IMR-90 (cell line): ENCODE data around the gene GALC. TPM values are rescaled to one million over a fixed set of nuclear protein-coding genes. Genes with fewer than 3 reads are reported as not detected.

Experiments used
- ATAC-seq: fragments of 200-7000 bp; cut with Tn5 transposase; 2 replicates; pipeline ENCODE4 v1.9.1; 2020; ENCODE audit warnings: low read depth, mild to moderate bottlenecking, moderate library complexity
- BruUV-seq: library from RNA; stranded (reverse); fragments of 400-500 nt; replicated peaks from 2 replicates; lab custom pipeline; 2021; lab: Mats Ljungman, UMichigan
- CTCF ChIA-PET: fragments of 300-600 bp; formaldehyde crosslinking; extraction: SDS; loops from one replicate; lab custom pipeline; 2021; ENCODE audit warnings: antibody characterized with exemption; lab: Yijun Ruan, JAX
- POLR2A ChIA-PET: fragments of 300-600 bp; sonication (Branson Sonifier 250); formaldehyde crosslinking; loops from one replicate; lab custom pipeline; 2022; ENCODE audit warnings: antibody characterized with exemption; ENCODE audit not compliant: unreplicated experiment; lab: Charles Lee
- DNase-seq: peaks from one replicate; pipeline ENCODE4 v3.0.0; 2013
- H2AFZ ChIP-seq: replicated peaks from 2 replicates; pipeline ENCODE3; 2013; ENCODE audit warnings: low read length, mild to moderate bottlenecking; ENCODE audit not compliant: poor library complexity
- H2AK5ac ChIP-seq: 2 replicates; pipeline ENCODE4 v1.6.1; 2013; ENCODE audit warnings: low read depth, low read length, inconsistent platforms
- H2AK9ac ChIP-seq: replicated peaks from 2 replicates; pipeline ENCODE3; 2013; ENCODE audit warnings: mild to moderate bottlenecking, low read depth, low read length, moderate library complexity; ENCODE audit not compliant: poor library complexity
- H2BK120ac ChIP-seq: 2 replicates; pipeline ENCODE4 v1.6.1; 2013; ENCODE audit warnings: low read depth, low read length, inconsistent platforms
- H2BK15ac ChIP-seq: 3 replicates; pipeline ENCODE4 v1.6.1; 2013; ENCODE audit warnings: low read depth, low read length, inconsistent platforms
- H2BK20ac ChIP-seq: 2 replicates; pipeline ENCODE4 v1.6.1; 2013; ENCODE audit warnings: low read depth, mild to moderate bottlenecking, inconsistent platforms, low read length, moderate library complexity
- H2BK5ac ChIP-seq: 2 replicates; pipeline ENCODE4 v1.6.1; 2013; ENCODE audit warnings: mild to moderate bottlenecking, low read depth, low read length, inconsistent platforms; ENCODE audit not compliant: poor library complexity, severe bottlenecking
- H3K14ac ChIP-seq: replicated peaks from 2 replicates; pipeline ENCODE4 v1.6.1; 2013; ENCODE audit warnings: low read depth, low read length, inconsistent platforms
- H3K18ac ChIP-seq: 2 replicates; pipeline ENCODE4 v1.6.1; 2013; ENCODE audit warnings: low read depth, low read length, control low read depth
- H3K23ac ChIP-seq: 2 replicates; pipeline ENCODE4 v1.6.1; 2013; ENCODE audit warnings: low read depth, low read length, inconsistent platforms
- H3K27ac ChIP-seq: 2 replicates; pipeline ENCODE4 v1.5.1; 2013; ENCODE audit warnings: mild to moderate bottlenecking, control low read depth, low read length; ENCODE audit not compliant: insufficient read depth
- H3K27me3 ChIP-seq: 2 replicates; pipeline ENCODE4 v1.6.1; 2013; ENCODE audit warnings: low read length; ENCODE audit not compliant: control insufficient read depth, insufficient read depth
- H3K36me3 ChIP-seq: 2 replicates; pipeline ENCODE4 v1.6.1; 2013; ENCODE audit warnings: low read length, mixed read lengths; ENCODE audit not compliant: control insufficient read depth, insufficient read depth
- H3K4ac ChIP-seq: 2 replicates; pipeline ENCODE4 v1.6.1; 2013; ENCODE audit warnings: low read depth, low read length, inconsistent platforms
- H3K4me1 ChIP-seq: 2 replicates; pipeline ENCODE4 v1.6.1; 2013; ENCODE audit warnings: low read length, mixed read lengths; ENCODE audit not compliant: control insufficient read depth, insufficient read depth
- H3K4me2 ChIP-seq: 2 replicates; pipeline ENCODE4 v1.6.1; 2013; ENCODE audit warnings: low read depth, mild to moderate bottlenecking, control low read depth, low read length, moderate library complexity
- H3K4me3 ChIP-seq: 2 replicates; pipeline ENCODE4 v1.5.1; 2013; ENCODE audit warnings: low read depth, mild to moderate bottlenecking, control low read depth, low read length, moderate library complexity; ENCODE audit not compliant: insufficient read depth
- H3K56ac ChIP-seq: 2 replicates; pipeline ENCODE4 v1.6.1; 2013; ENCODE audit warnings: low read length, inconsistent platforms; ENCODE audit not compliant: insufficient read depth; ENCODE audit errors: extremely low read depth
- H3K79me1 ChIP-seq, 2 experiments: 2 replicates each; pipeline ENCODE4 v1.6.1; 2013; ENCODE audit warnings: low read length in 2 of 2, inconsistent platforms in 1 of 2, low read depth in 1 of 2
- H3K9ac ChIP-seq: 2 replicates; pipeline ENCODE4 v1.6.1; 2013; ENCODE audit warnings: low read depth, low read length, control low read depth
- H3K9me1 ChIP-seq: 2 replicates; pipeline ENCODE4 v1.6.1; 2013; ENCODE audit warnings: low read length, inconsistent platforms; ENCODE audit not compliant: insufficient read depth
- H3K9me3 ChIP-seq: 2 replicates; pipeline ENCODE4 v1.6.1; 2013; ENCODE audit warnings: low read length; ENCODE audit not compliant: control insufficient read depth, insufficient read depth
- H4K20me1 ChIP-seq: 2 replicates; pipeline ENCODE4 v1.6.1; 2013; ENCODE audit warnings: low read length, inconsistent platforms; ENCODE audit not compliant: insufficient read depth
- H4K5ac ChIP-seq: 2 replicates; pipeline ENCODE4 v1.6.1; 2013; ENCODE audit warnings: mild to moderate bottlenecking, low read depth, low read length, control low read depth
- H4K8ac ChIP-seq, 2 experiments: 2 replicates each; pipeline ENCODE4 v1.6.1; 2013; ENCODE audit warnings: low read depth in 2 of 2, low read length in 2 of 2, control low read depth in 1 of 2, inconsistent platforms in 1 of 2
- H4K91ac ChIP-seq: 2 replicates; pipeline ENCODE4 v1.6.1; 2013; ENCODE audit warnings: low read depth, low read length, inconsistent platforms; ENCODE audit not compliant: insufficient read depth
- MAFK ChIP-seq: IDR thresholded peaks from 2 replicates; pipeline ENCODE4 v1.6.1; 2012; ENCODE audit warnings: low read depth, low read length, improper control_type of control experiment
- RAD21 ChIP-seq: IDR thresholded peaks from 2 replicates; pipeline ENCODE4 v1.6.1; 2012; ENCODE audit warnings: low read length, improper control_type of control experiment
- WGBS, 2 experiments: methylation state at CpG; one replicate each; pipeline versions ENCODE4 v1.1.5 to v1.1.7; 2013; ENCODE audit warnings: missing lambda C conversion rate in 2 of 2; ENCODE audit not compliant: insufficient read length in 1 of 2; ENCODE audit errors: extremely low coverage in 2 of 2; 5-methylcytosine and 5-hydroxymethylcytosine counted together
- dilution Hi-C: fragments of 300-500 bp; cut with HindIII; formaldehyde crosslinking; loops from one replicate; pipeline ENCODE4 v1.14.3; 2018; ENCODE audit warnings: low sequenced_read_pairs; ENCODE audit not compliant: unreplicated experiment
- in situ Hi-C: fragments of 300-500 bp; cut with MboI; formaldehyde crosslinking; loops from 3 replicates; pipeline ENCODE4 v1.14.3; 2019; ENCODE audit warnings: low sequenced_read_pairs, inconsistent platforms, mixed read lengths
- intact Hi-C: fragments of 100-400 bp; cut with micrococcal nuclease; formaldehyde crosslinking; loops from 2 replicates; pipeline ENCODE4 v1.10.0; 2022
- polyA plus RNA-seq, 3 experiments: library from polyadenylated mRNA; depleted of rRNA; stranded (reverse); fragments of >200 nt; gene quantifications; 2 replicates each; pipeline ENCODE4 v1.2.3, GENCODE V29; 2012; ENCODE audit warnings: low replicate concordance in 1 of 3
- total RNA-seq: library from RNA; depleted of rRNA; stranded (reverse); fragments of >200 nt; gene quantifications from 2 replicates; pipeline ENCODE4 v1.2.3, GENCODE V29; 2012

Gene GALC
- total and polyA plus RNA-seq, 2 of the 4 experiments (the other 2 are of a cell fraction) = 6.3 to 7.9 TPM

- intact Hi-C loops (no loop called here), in situ Hi-C loops (no loop called here), dilution Hi-C loops (no loop called here)
- no peak overlapping the region for H2AFZ ChIP-seq
- H3K9me1 ChIP-seq = no peaks in the 10 kb centered on the region
- H3K18ac ChIP-seq = no peak overlapping the region
- H3K27ac ChIP-seq = no peak overlapping the region
- H3K9ac ChIP-seq = no peak overlapping the region
- H4K8ac ChIP-seq = no peak overlapping the region
- H2BK5ac ChIP-seq = no peak overlapping the region
- H3K4me2 ChIP-seq = no peak overlapping the region
- DNase-seq (no peak), ATAC-seq (no peak)
- no peak overlapping the region for H4K91ac ChIP-seq
- no peak overlapping the region for H3K4ac ChIP-seq
- no peak overlapping the region for H2BK20ac ChIP-seq
- no peaks in the 10 kb centered on the region for H3K4me1 ChIP-seq
- no peak overlapping the region for H3K4me3 ChIP-seq
- BruUV-seq = no TSS peak
- no peak overlapping the region for H3K23ac ChIP-seq
- WGBS, 2 experiments = no CpG with 5 or more reads among the region's 1 CpG
- H3K14ac ChIP-seq = no peak overlapping the region
- H3K79me1 ChIP-seq = no peaks in the 10 kb centered on the region
- H3K56ac ChIP-seq = no peak overlapping the region
- no peaks in the 10 kb centered on the region for H4K20me1 ChIP-seq
- H3K36me3 ChIP-seq = no peaks in the 10 kb centered on the region
- no peak overlapping the region for H2BK15ac ChIP-seq
- CTCF ChIA-PET = interaction anchor here (0.6 kb wide), 1 partner anchor 336 kb away, joined by 3 read pairs; no protein-coding TSS in a partner anchor
- H3K27me3 ChIP-seq = no peaks in the 10 kb centered on the region
- no peak overlapping the region for H2BK120ac ChIP-seq
- no peaks in the 10 kb centered on the region for H3K9me3 ChIP-seq
- no peak overlapping the region for H2AK9ac ChIP-seq
- TF ChIP-seq RAD21 (no peak), MAFK (peak; percentile 74)
- no peak overlapping the region for H4K5ac ChIP-seq
- POLR2A ChIA-PET = no interaction called here
- H2AK5ac ChIP-seq = no peak overlapping the region
These were observed 39.4 kb upstream of the GALC start for GRCh38 chr14:88032373-88032772.
